Testis (tissue), 3 donors: ENCODE data around the gene FAM181A. TPM values are rescaled to one million over a fixed set of nuclear protein-coding genes. Genes with fewer than 3 reads are reported as not detected.
A peak's percentile ranks its signal among the peaks of the same experiment; 100 is the strongest.

ENCODE experiments used
- DNase-seq: peaks from one replicate; pipeline ENCODE4 v3.0.0-alpha.2; 2019
- H3K27ac ChIP-seq, 2 donors: fragments of 200-600 bp; sonication (generic); one replicate each; pipeline ENCODE4 v1.5.1; 2019
- H3K27me3 ChIP-seq: fragments of 200-600 bp; sonication (generic); one replicate; pipeline ENCODE4 v1.5.1; 2019
- H3K36me3 ChIP-seq: fragments of 200-600 bp; sonication (generic); one replicate; pipeline ENCODE4 v1.5.1; 2017; ENCODE audit warnings: low read depth; ENCODE audit errors: missing control alignments
- H3K4me1 ChIP-seq: fragments of 200-600 bp; sonication (generic); one replicate; pipeline ENCODE4 v1.5.1; 2019
- H3K4me3 ChIP-seq, 2 donors: fragments of 200-600 bp; sonication (generic); one replicate each; pipeline ENCODE4 v1.5.1; 2017 to 2019
- H3K9me3 ChIP-seq: fragments of 200-600 bp; sonication (generic); one replicate; pipeline ENCODE4 v1.5.1; 2017
- CTCF ChIP-seq, 3 experiments: fragments of 450-650 bp in 2 of 3; fragments of 200-600 bp in 1 of 3; sonication (generic) in 1 of 3; IDR thresholded peaks; one replicate each; pipeline ENCODE4 v1.5.1; 2016 to 2019; ENCODE audit warnings: antibody characterized with exemption in 3 of 3, mild to moderate bottlenecking in 2 of 3, moderate library complexity in 1 of 3
- POLR2A ChIP-seq: fragments of 450-650 bp; IDR thresholded peaks from one replicate; pipeline ENCODE4 v1.6.1; 2017; ENCODE audit warnings: antibody characterized with exemption, mild to moderate bottlenecking, moderate library complexity
- WGBS, 2 donors: methylation state at CpG; one replicate each; pipeline ENCODE4 v1.1.5; 2018; 5-methylcytosine and 5-hydroxymethylcytosine counted together
- intact Hi-C: fragments of 100-400 bp; cut with DNase I; formaldehyde crosslinking; loops from one replicate; pipeline ENCODE4 v1.15.1; 2023; ENCODE audit warnings: low total_unique reads
- polyA plus RNA-seq: library from polyadenylated mRNA; stranded (reverse); fragments of 350-450 nt; fragmentation: Illumina TruSeq; extraction: RNeasy Lipid Tissue Mini Kit (QIAGEN cat#74804); gene quantifications from one replicate; pipeline ENCODE4 v1.2.3, GENCODE V29; 2014; ENCODE audit warnings: low read depth, low replicate concordance; ENCODE audit not compliant: insufficient read depth
- total RNA-seq, 2 donors: library from RNA; depleted of rRNA; stranded (reverse); fragments of >200 nt; gene quantifications; one replicate each; pipeline ENCODE4 v1.2.3, GENCODE V29; 2016

The FAM181A gene
- total and polyA plus RNA-seq, 3 donors from 2014 or later: 12.7 to 48.5 (median 18.0) TPM

GRCh38 chr14:93936245-93936644, 9.1 kb downstream of the FAM181A start:
- Histone ChIP-seq H3K36me3 (no peaks in the 10 kb centered on the region), H3K27ac (no peak overlapping the region), H3K9me3 (no peaks in the 10 kb centered on the region), H3K4me1 (no peaks in the 10 kb centered on the region), H3K4me3 (no peak overlapping the region), H3K27me3 (no peaks in the 10 kb centered on the region)
- intact Hi-C loops: loop anchor here (5.0 kb wide), 1 partner anchor 66 kb away; no protein-coding TSS in a partner anchor
- 47% methylated on average over 5 of the region's 5 CpGs for WGBS, 2 donors
- DNase-seq: no peak
- TF ChIP-seq CTCF (IDR thresholded peaks at IDR 0.05) (peak in 2 of 3 experiments; percentile 29 to 53), POLR2A (no peak)

- 90 to 95% methylated on average over 5 to 6 of the region's 6 CpGs for WGBS, 2 donors
- Histone ChIP-seq H3K36me3 (no peaks in the 10 kb centered on the region), H3K27me3 (no peaks in the 10 kb centered on the region), H3K4me1 (no peaks in the 10 kb centered on the region), H3K27ac (no peak overlapping the region), H3K4me3 (no peak overlapping the region), H3K9me3 (no peaks in the 10 kb centered on the region)
- TF ChIP-seq POLR2A: no peak
- TF ChIP-seq CTCF (IDR thresholded peaks at IDR 0.05): no peak
- no peak for DNase-seq
- intact Hi-C loops: loop anchor here (5.0 kb wide), 1 partner anchor 65 kb away; no protein-coding TSS in a partner anchor
Observed at GRCh38 chr14:93936926-93937325, 9.8 kb downstream of the FAM181A start.

- Histone ChIP-seq H3K4me1 (no peaks in the 10 kb centered on the region), H3K27ac (no peak overlapping the region), H3K4me3 (no peak overlapping the region), H3K36me3 (no peaks in the 10 kb centered on the region), H3K9me3 (no peaks in the 10 kb centered on the region), H3K27me3 (no peaks in the 10 kb centered on the region)
- no peak for TF ChIP-seq POLR2A
- TF ChIP-seq CTCF (IDR thresholded peaks at IDR 0.05): no peak
- DNase-seq: no peak
- intact Hi-C loops: loop anchor here (5.0 kb wide), 1 partner anchor 65 kb away; no protein-coding TSS in a partner anchor
- WGBS, 2 donors: 82% methylated on average over 13 of the region's 13 CpGs; no CpG with 5 or more reads in 1 of the 2 donors
Observed at GRCh38 chr14:93937519-93937918, 10.4 kb downstream of the FAM181A start.

- H3K27me3 ChIP-seq: no peaks in the 10 kb centered on the region
- intact Hi-C loops: loop anchor here (5.0 kb wide), 1 partner anchor 63 kb away; no protein-coding TSS in a partner anchor
- no peaks in the 10 kb centered on the region for H3K36me3 ChIP-seq
- H3K27ac ChIP-seq: no peak overlapping the region
- no peak for TF ChIP-seq POLR2A
- TF ChIP-seq CTCF (IDR thresholded peaks at IDR 0.05): no peak
- no peaks in the 10 kb centered on the region for H3K4me1 ChIP-seq
- peak; percentile 21 for DNase-seq
- 22 to 44% methylated on average over 15 to 46 of the region's 46 CpGs for WGBS, 2 donors
- no peaks in the 10 kb centered on the region for H3K9me3 ChIP-seq
- peak overlapping the region; percentile 51 to 56 for H3K4me3 ChIP-seq
Observed at GRCh38 chr14:93938751-93939303, 11.7 kb downstream of the FAM181A start.
